Measurements from ENCODE around the gene KIF1A.
"Not testable (repeated sequence)": the region's sequence is repeated elsewhere in the genome, so short reads cannot be mapped to it uniquely, and the experiment has no call there.

Gene KIF1A

DNA sequence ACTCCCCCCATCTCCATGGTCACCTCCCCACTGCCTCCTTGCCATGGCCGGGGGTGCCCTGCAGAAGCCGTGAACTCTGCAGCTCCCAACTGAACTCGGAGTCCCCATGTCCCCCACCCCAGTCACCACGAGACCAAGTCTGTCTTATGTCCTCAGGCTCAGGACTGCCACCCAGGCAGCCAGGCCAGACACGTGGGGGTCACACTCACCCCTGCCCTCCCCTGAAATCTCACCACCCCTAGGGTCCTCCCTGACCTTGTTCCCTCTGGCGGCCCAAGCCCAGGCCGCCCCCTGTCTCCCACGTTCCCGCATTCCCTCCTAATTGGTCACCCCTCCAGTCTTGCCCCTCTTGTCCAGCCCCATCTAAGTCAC lies 117.4 kb downstream of the KIF1A start:
- H3F3A ChIP-seq (ENCODE audit: low read depth) = no peaks in the 10 kb centered on the region
- no peaks in the 10 kb centered on the region for H3K9me3 ChIP-seq (ENCODE audit: insufficient read depth, low read depth, low read length)
- H3K36me3 ChIP-seq (ENCODE audit: insufficient read depth, low read length) = no peaks in the 10 kb centered on the region
- no peak overlapping the region for H2AFZ ChIP-seq (ENCODE audit: low read length)
- no peak overlapping the region for H3K9ac ChIP-seq (ENCODE audit: low read depth, low read length, poor library complexity, severe bottlenecking)
- TF ChIP-seq, protein P1, sequence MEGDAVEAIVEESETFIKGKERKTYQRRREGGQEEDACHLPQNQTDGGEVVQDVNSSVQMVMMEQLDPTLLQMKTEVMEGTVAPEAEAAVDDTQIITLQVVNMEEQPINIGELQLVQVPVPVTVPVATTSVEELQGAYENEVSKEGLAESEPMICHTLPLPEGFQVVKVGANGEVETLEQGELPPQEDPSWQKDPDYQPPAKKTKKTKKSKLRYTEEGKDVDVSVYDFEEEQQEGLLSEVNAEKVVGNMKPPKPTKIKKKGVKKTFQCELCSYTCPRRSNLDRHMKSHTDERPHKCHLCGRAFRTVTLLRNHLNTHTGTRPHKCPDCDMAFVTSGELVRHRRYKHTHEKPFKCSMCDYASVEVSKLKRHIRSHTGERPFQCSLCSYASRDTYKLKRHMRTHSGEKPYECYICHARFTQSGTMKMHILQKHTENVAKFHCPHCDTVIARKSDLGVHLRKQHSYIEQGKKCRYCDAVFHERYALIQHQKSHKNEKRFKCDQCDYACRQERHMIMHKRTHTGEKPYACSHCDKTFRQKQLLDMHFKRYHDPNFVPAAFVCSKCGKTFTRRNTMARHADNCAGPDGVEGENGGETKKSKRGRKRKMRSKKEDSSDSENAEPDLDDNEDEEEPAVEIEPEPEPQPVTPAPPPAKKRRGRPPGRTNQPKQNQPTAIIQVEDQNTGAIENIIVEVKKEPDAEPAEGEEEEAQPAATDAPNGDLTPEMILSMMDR (conservative IDR thresholded peaks at IDR 0.05; ENCODE audit: low read length) = no peak
- TF ChIP-seq EZH2phosphoT487 (IDR thresholded peaks at IDR 0.05; ENCODE audit: borderline replicate concordance) = no peak
- no peaks in the 10 kb centered on the region for H3K9me2 ChIP-seq (replicated peaks; ENCODE audit: low read depth, low read length)
- H4K20me1 ChIP-seq (ENCODE audit: insufficient read depth, low read length, poor library complexity, severe bottlenecking) = no peaks in the 10 kb centered on the region
- no peak overlapping the region for H3K4me2 ChIP-seq (ENCODE audit: low read depth, low read length, poor library complexity, severe bottlenecking)
- H3K79me2 ChIP-seq (ENCODE audit: insufficient read depth, low read length) = no peaks in the 10 kb centered on the region
- no peaks in the 10 kb centered on the region for H3K4me1 ChIP-seq (ENCODE audit: insufficient read depth, low read length, poor library complexity, severe bottlenecking)
- H3K27me3 ChIP-seq (ENCODE audit: insufficient read depth, low read length, poor library complexity, severe bottlenecking) = no peaks in the 10 kb centered on the region
- H3K4me3 ChIP-seq (ENCODE audit: low read length, poor library complexity, severe bottlenecking) = no peak overlapping the region

DNA sequence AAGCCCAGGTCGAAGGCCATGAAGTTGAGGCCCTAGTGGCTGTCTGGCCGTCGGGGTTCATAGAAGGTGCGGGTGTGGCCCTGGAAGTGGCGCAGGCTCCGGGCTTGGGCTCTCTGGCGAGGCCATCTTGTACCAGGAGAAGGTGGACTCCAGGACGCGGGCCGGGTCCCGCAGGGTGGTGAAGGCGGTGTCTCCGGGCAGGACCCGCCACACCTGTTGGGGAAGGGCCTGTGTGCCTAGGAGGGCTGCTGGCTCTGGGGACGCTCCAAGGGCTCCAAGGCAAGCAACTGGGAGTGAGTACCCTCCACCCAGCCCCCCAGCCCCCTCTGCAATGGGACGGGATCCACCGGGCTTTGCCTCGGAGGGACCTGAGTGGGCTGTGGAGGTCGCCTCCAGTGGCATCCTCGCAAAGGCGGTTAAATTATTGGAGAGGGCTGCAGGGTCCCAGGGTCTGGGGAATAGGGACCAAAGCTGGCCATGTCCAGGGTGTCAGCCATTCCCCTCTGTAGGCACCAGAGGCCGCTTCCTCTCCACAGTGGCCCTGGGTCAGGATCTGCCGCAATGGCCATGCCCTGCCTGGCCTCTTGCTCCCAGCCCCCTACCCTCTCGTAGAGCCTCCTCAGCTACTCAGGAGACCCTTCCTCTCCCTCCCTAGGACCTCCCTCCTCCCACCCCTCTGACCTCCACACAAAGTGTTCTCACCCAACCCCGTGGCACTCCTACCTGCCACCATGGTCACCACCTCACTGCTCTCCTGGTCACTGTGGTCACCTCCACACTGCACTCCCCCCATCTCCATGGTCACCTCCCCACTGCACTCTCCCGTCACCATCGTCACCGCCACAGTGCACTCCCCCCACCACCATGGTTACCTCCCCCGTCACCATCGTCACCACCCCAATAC lies 118.0 kb downstream of the KIF1A start:
- no peaks in the 10 kb centered on the region for H3K4me1 ChIP-seq (ENCODE audit: insufficient read depth, low read length, poor library complexity, severe bottlenecking)
- H3K27me3 ChIP-seq (ENCODE audit: insufficient read depth, low read length, poor library complexity, severe bottlenecking) = no peaks in the 10 kb centered on the region
- no peaks in the 10 kb centered on the region for H3K9me2 ChIP-seq (replicated peaks; ENCODE audit: low read depth, low read length)
- H2AFZ ChIP-seq (ENCODE audit: low read length) = no peak overlapping the region
- H3K4me2 ChIP-seq (ENCODE audit: low read depth, low read length, poor library complexity, severe bottlenecking) = no peak overlapping the region
- H3F3A ChIP-seq (ENCODE audit: low read depth) = no peaks in the 10 kb centered on the region
- no peaks in the 10 kb centered on the region for H4K20me1 ChIP-seq (ENCODE audit: insufficient read depth, low read length, poor library complexity, severe bottlenecking)
- H3K79me2 ChIP-seq (ENCODE audit: insufficient read depth, low read length) = no peaks in the 10 kb centered on the region
- H3K4me3 ChIP-seq (ENCODE audit: low read length, poor library complexity, severe bottlenecking) = no peak overlapping the region
- H3K36me3 ChIP-seq (ENCODE audit: insufficient read depth, low read length) = no peaks in the 10 kb centered on the region
- TF ChIP-seq EZH2phosphoT487 (IDR thresholded peaks at IDR 0.05; ENCODE audit: borderline replicate concordance) = no peak
- TF ChIP-seq, protein P1 (conservative IDR thresholded peaks at IDR 0.05; ENCODE audit: low read length) = no peak
- no peak overlapping the region for H3K9ac ChIP-seq (ENCODE audit: low read depth, low read length, poor library complexity, severe bottlenecking)
- no peaks in the 10 kb centered on the region for H3K9me3 ChIP-seq (ENCODE audit: insufficient read depth, low read depth, low read length)

DNA sequence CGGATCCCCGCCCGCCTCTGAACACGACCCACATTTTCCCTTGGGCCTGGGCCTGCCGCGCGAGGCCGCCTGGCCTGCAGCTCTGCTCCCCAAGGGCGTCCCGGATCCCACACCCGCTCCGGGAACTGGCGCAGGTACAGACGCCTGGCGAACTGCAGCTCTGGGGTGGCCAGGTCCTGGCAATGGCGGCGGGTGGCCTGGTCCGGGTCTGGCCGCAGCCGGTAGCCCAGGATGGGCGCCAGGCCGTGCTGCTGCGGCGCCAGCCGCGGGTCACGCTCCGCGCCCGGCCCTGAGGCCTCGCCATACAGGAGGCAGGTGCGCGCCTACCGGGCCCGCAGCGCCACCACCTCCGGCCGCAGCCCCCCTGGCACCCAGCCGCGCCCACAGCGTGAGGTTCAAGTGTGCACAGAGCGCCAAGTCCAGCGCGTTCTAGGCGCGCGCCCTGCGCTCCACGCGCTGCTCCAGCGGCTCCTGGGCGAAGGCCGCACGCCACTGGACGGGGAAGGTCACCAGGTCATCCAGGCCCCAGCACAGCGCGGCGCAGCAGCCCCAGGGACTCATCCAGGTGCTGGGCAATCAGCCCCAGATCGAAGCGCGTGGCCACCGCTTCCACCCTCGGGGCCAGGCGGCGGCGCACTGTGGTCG lies 118.8 kb downstream of the KIF1A start:
- no peaks in the 10 kb centered on the region for H3K9me3 ChIP-seq (ENCODE audit: insufficient read depth, low read depth, low read length)
- no peaks in the 10 kb centered on the region for H3K36me3 ChIP-seq (ENCODE audit: insufficient read depth, low read length)
- H3K9me2 ChIP-seq (replicated peaks; ENCODE audit: low read depth, low read length) = no peaks in the 10 kb centered on the region
- no peaks in the 10 kb centered on the region for H4K20me1 ChIP-seq (ENCODE audit: insufficient read depth, low read length, poor library complexity, severe bottlenecking)
- TF ChIP-seq, protein P1 (conservative IDR thresholded peaks at IDR 0.05; ENCODE audit: low read length) = no peak
- no peak for TF ChIP-seq EZH2phosphoT487 (IDR thresholded peaks at IDR 0.05; ENCODE audit: borderline replicate concordance)
- no peak overlapping the region for H3K9ac ChIP-seq (ENCODE audit: low read depth, low read length, poor library complexity, severe bottlenecking)
- no peaks in the 10 kb centered on the region for H3K4me1 ChIP-seq (ENCODE audit: insufficient read depth, low read length, poor library complexity, severe bottlenecking)
- no peak overlapping the region for H3K4me3 ChIP-seq (ENCODE audit: low read length, poor library complexity, severe bottlenecking)
- H3K27me3 ChIP-seq (ENCODE audit: insufficient read depth, low read length, poor library complexity, severe bottlenecking) = no peaks in the 10 kb centered on the region
- no peaks in the 10 kb centered on the region for H3K79me2 ChIP-seq (ENCODE audit: insufficient read depth, low read length)
- no peak overlapping the region for H2AFZ ChIP-seq (ENCODE audit: low read length)
- H3K4me2 ChIP-seq (ENCODE audit: low read depth, low read length, poor library complexity, severe bottlenecking) = no peak overlapping the region
- H3F3A ChIP-seq (ENCODE audit: low read depth) = no peaks in the 10 kb centered on the region

DNA sequence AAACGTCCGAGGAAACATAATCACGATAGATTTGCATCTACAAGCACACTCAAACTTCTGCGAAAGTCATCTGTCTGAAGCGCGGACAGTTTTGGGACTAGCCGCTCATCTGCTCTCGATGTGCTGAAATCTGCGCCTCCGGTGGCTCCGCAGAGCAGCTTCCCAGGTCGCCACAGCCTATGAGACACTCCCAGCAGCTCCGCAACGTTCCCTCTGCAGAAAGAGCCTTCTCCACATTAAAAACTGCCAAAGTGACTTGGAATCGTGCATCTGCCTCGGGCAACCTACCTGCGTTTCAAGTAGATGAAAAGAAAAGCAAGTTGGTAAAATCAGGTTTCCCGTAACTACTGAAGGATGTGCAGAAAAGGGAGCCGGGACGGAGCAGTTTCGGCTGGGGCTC lies 119.4 kb downstream of the KIF1A start:
- H2AFZ ChIP-seq (ENCODE audit: low read length); H3K4me3 ChIP-seq (ENCODE audit: low read length, poor library complexity, severe bottlenecking); H3F3A ChIP-seq (ENCODE audit: low read depth); H3K4me2 ChIP-seq (ENCODE audit: low read depth, low read length, poor library complexity, severe bottlenecking); H3K79me2 ChIP-seq (ENCODE audit: insufficient read depth, low read length); H3K4me1 ChIP-seq (ENCODE audit: insufficient read depth, low read length, poor library complexity, severe bottlenecking); H3K27me3 ChIP-seq (ENCODE audit: insufficient read depth, low read length, poor library complexity, severe bottlenecking); H4K20me1 ChIP-seq (ENCODE audit: insufficient read depth, low read length, poor library complexity, severe bottlenecking); H3K9me2 ChIP-seq (replicated peaks; ENCODE audit: low read depth, low read length); H3K9ac ChIP-seq (ENCODE audit: low read depth, low read length, poor library complexity, severe bottlenecking); H3K36me3 ChIP-seq (ENCODE audit: insufficient read depth, low read length); H3K9me3 ChIP-seq (ENCODE audit: insufficient read depth, low read depth, low read length): not testable (repeated sequence)

DNA sequence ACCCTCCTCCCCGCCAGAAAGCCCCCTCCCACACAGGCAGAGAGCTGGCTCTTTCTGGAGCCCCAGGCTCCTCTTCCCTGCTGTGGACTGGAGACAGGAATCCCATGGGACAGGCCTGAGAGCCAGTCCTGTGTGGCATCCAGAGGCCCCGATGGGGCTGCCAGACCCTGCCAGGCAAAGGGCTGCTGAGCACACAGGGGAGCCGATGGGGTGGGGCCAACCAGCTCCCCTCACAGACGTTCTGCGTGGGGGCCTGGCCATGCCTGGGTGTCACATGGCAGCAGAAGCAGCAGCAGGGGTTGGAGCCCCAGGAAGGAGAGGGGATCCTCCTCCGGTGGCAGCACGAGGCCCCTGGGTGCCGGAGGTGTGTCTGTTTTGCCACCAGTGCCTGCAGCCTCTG lies 120.2 kb downstream of the KIF1A start:
- not testable (repeated sequence) for H4K20me1 ChIP-seq (ENCODE audit: insufficient read depth, low read length, poor library complexity, severe bottlenecking); H3K4me3 ChIP-seq (ENCODE audit: low read length, poor library complexity, severe bottlenecking); H3K4me2 ChIP-seq (ENCODE audit: low read depth, low read length, poor library complexity, severe bottlenecking); H3K4me1 ChIP-seq (ENCODE audit: insufficient read depth, low read length, poor library complexity, severe bottlenecking); H3K79me2 ChIP-seq (ENCODE audit: insufficient read depth, low read length); H2AFZ ChIP-seq (ENCODE audit: low read length); H3K9me2 ChIP-seq (replicated peaks; ENCODE audit: low read depth, low read length); H3K9ac ChIP-seq (ENCODE audit: low read depth, low read length, poor library complexity, severe bottlenecking); H3F3A ChIP-seq (ENCODE audit: low read depth); H3K36me3 ChIP-seq (ENCODE audit: insufficient read depth, low read length); H3K9me3 ChIP-seq (ENCODE audit: insufficient read depth, low read depth, low read length); H3K27me3 ChIP-seq (ENCODE audit: insufficient read depth, low read length, poor library complexity, severe bottlenecking)
